Erythroblast (primary cell): ENCODE data around the gene SLC6A13.

Source experiments
- GATA1 ChIP-seq: IDR thresholded peaks from 2 replicates; pipeline ENCODE4 v1.6.1; 2011; ENCODE audit warnings: low read depth, mild to moderate bottlenecking, control low read depth, low read length, moderate library complexity
- POLR2A ChIP-seq: IDR thresholded peaks from 2 replicates; pipeline ENCODE4 v1.6.1; 2011; ENCODE audit warnings: mild to moderate bottlenecking, low read length

- no peak for TF ChIP-seq POLR2A
- no peak for TF ChIP-seq GATA1
Measured at GRCh38 chr12:177980-178828, 84.4 kb downstream of the SLC6A13 start.
